IMR-90 (cell line): ENCODE results near the gene FBXW10B. TPM values are rescaled to one million over a fixed set of nuclear protein-coding genes. Genes with fewer than 3 reads are reported as not detected.

Experiments used
- ATAC-seq: fragments of 200-7000 bp; cut with Tn5 transposase; 2 replicates; pipeline ENCODE4 v1.9.1; 2020; ENCODE audit warnings: low read depth, mild to moderate bottlenecking, moderate library complexity
- BruUV-seq: library from RNA; stranded (reverse); fragments of 400-500 nt; replicated peaks from 2 replicates; lab custom pipeline; 2021; lab: Mats Ljungman, UMichigan
- CTCF ChIA-PET: fragments of 300-600 bp; formaldehyde crosslinking; extraction: SDS; loops from one replicate; lab custom pipeline; 2021; ENCODE audit warnings: antibody characterized with exemption; lab: Yijun Ruan, JAX
- POLR2A ChIA-PET: fragments of 300-600 bp; sonication (Branson Sonifier 250); formaldehyde crosslinking; loops from one replicate; lab custom pipeline; 2022; ENCODE audit warnings: antibody characterized with exemption; ENCODE audit not compliant: unreplicated experiment; lab: Charles Lee
- DNase-seq: peaks from one replicate; pipeline ENCODE4 v3.0.0; 2013
- H2AFZ ChIP-seq: replicated peaks from 2 replicates; pipeline ENCODE3; 2013; ENCODE audit warnings: low read length, mild to moderate bottlenecking; ENCODE audit not compliant: poor library complexity
- H2AK5ac ChIP-seq: 2 replicates; pipeline ENCODE4 v1.6.1; 2013; ENCODE audit warnings: low read depth, low read length, inconsistent platforms
- H2AK9ac ChIP-seq: replicated peaks from 2 replicates; pipeline ENCODE3; 2013; ENCODE audit warnings: mild to moderate bottlenecking, low read depth, low read length, moderate library complexity; ENCODE audit not compliant: poor library complexity
- H2BK120ac ChIP-seq: 2 replicates; pipeline ENCODE4 v1.6.1; 2013; ENCODE audit warnings: low read depth, low read length, inconsistent platforms
- H2BK15ac ChIP-seq: 3 replicates; pipeline ENCODE4 v1.6.1; 2013; ENCODE audit warnings: low read depth, low read length, inconsistent platforms
- H2BK20ac ChIP-seq: 2 replicates; pipeline ENCODE4 v1.6.1; 2013; ENCODE audit warnings: low read depth, mild to moderate bottlenecking, inconsistent platforms, low read length, moderate library complexity
- H2BK5ac ChIP-seq: 2 replicates; pipeline ENCODE4 v1.6.1; 2013; ENCODE audit warnings: mild to moderate bottlenecking, low read depth, low read length, inconsistent platforms; ENCODE audit not compliant: poor library complexity, severe bottlenecking
- H3K14ac ChIP-seq: replicated peaks from 2 replicates; pipeline ENCODE4 v1.6.1; 2013; ENCODE audit warnings: low read depth, low read length, inconsistent platforms
- H3K18ac ChIP-seq: 2 replicates; pipeline ENCODE4 v1.6.1; 2013; ENCODE audit warnings: low read depth, low read length, control low read depth
- H3K23ac ChIP-seq: 2 replicates; pipeline ENCODE4 v1.6.1; 2013; ENCODE audit warnings: low read depth, low read length, inconsistent platforms
- H3K27ac ChIP-seq: 2 replicates; pipeline ENCODE4 v1.5.1; 2013; ENCODE audit warnings: mild to moderate bottlenecking, control low read depth, low read length; ENCODE audit not compliant: insufficient read depth
- H3K27me3 ChIP-seq: 2 replicates; pipeline ENCODE4 v1.6.1; 2013; ENCODE audit warnings: low read length; ENCODE audit not compliant: control insufficient read depth, insufficient read depth
- H3K36me3 ChIP-seq: 2 replicates; pipeline ENCODE4 v1.6.1; 2013; ENCODE audit warnings: low read length, mixed read lengths; ENCODE audit not compliant: control insufficient read depth, insufficient read depth
- H3K4ac ChIP-seq: 2 replicates; pipeline ENCODE4 v1.6.1; 2013; ENCODE audit warnings: low read depth, low read length, inconsistent platforms
- H3K4me1 ChIP-seq: 2 replicates; pipeline ENCODE4 v1.6.1; 2013; ENCODE audit warnings: low read length, mixed read lengths; ENCODE audit not compliant: control insufficient read depth, insufficient read depth
- H3K4me2 ChIP-seq: 2 replicates; pipeline ENCODE4 v1.6.1; 2013; ENCODE audit warnings: low read depth, mild to moderate bottlenecking, control low read depth, low read length, moderate library complexity
- H3K4me3 ChIP-seq: 2 replicates; pipeline ENCODE4 v1.5.1; 2013; ENCODE audit warnings: low read depth, mild to moderate bottlenecking, control low read depth, low read length, moderate library complexity; ENCODE audit not compliant: insufficient read depth
- H3K56ac ChIP-seq: 2 replicates; pipeline ENCODE4 v1.6.1; 2013; ENCODE audit warnings: low read length, inconsistent platforms; ENCODE audit not compliant: insufficient read depth; ENCODE audit errors: extremely low read depth
- H3K79me1 ChIP-seq, 2 experiments: 2 replicates each; pipeline ENCODE4 v1.6.1; 2013; ENCODE audit warnings: low read length in 2 of 2, inconsistent platforms in 1 of 2, low read depth in 1 of 2
- H3K9ac ChIP-seq: 2 replicates; pipeline ENCODE4 v1.6.1; 2013; ENCODE audit warnings: low read depth, low read length, control low read depth
- H3K9me1 ChIP-seq: 2 replicates; pipeline ENCODE4 v1.6.1; 2013; ENCODE audit warnings: low read length, inconsistent platforms; ENCODE audit not compliant: insufficient read depth
- H3K9me3 ChIP-seq: 2 replicates; pipeline ENCODE4 v1.6.1; 2013; ENCODE audit warnings: low read length; ENCODE audit not compliant: control insufficient read depth, insufficient read depth
- H4K20me1 ChIP-seq: 2 replicates; pipeline ENCODE4 v1.6.1; 2013; ENCODE audit warnings: low read length, inconsistent platforms; ENCODE audit not compliant: insufficient read depth
- H4K5ac ChIP-seq: 2 replicates; pipeline ENCODE4 v1.6.1; 2013; ENCODE audit warnings: mild to moderate bottlenecking, low read depth, low read length, control low read depth
- H4K8ac ChIP-seq, 2 experiments: 2 replicates each; pipeline ENCODE4 v1.6.1; 2013; ENCODE audit warnings: low read depth in 2 of 2, low read length in 2 of 2, control low read depth in 1 of 2, inconsistent platforms in 1 of 2
- H4K91ac ChIP-seq: 2 replicates; pipeline ENCODE4 v1.6.1; 2013; ENCODE audit warnings: low read depth, low read length, inconsistent platforms; ENCODE audit not compliant: insufficient read depth
- MXI1 ChIP-seq: IDR thresholded peaks from 2 replicates; pipeline ENCODE4 v1.6.1; 2012; ENCODE audit warnings: low read depth, mild to moderate bottlenecking, low read length, moderate library complexity, borderline replicate concordance
- RAD21 ChIP-seq: IDR thresholded peaks from 2 replicates; pipeline ENCODE4 v1.6.1; 2012; ENCODE audit warnings: low read length, improper control_type of control experiment
- WGBS, 2 experiments: methylation state at CpG; one replicate each; pipeline versions ENCODE4 v1.1.5 to v1.1.7; 2013; ENCODE audit warnings: missing lambda C conversion rate in 2 of 2; ENCODE audit not compliant: insufficient read length in 1 of 2; ENCODE audit errors: extremely low coverage in 2 of 2; 5-methylcytosine and 5-hydroxymethylcytosine counted together
- dilution Hi-C: fragments of 300-500 bp; cut with HindIII; formaldehyde crosslinking; loops from one replicate; pipeline ENCODE4 v1.14.3; 2018; ENCODE audit warnings: low sequenced_read_pairs; ENCODE audit not compliant: unreplicated experiment
- in situ Hi-C: fragments of 300-500 bp; cut with MboI; formaldehyde crosslinking; loops from 3 replicates; pipeline ENCODE4 v1.14.3; 2019; ENCODE audit warnings: low sequenced_read_pairs, inconsistent platforms, mixed read lengths
- intact Hi-C: fragments of 100-400 bp; cut with micrococcal nuclease; formaldehyde crosslinking; loops from 2 replicates; pipeline ENCODE4 v1.10.0; 2022
- polyA plus RNA-seq, 3 experiments: library from polyadenylated mRNA; depleted of rRNA; stranded (reverse); fragments of >200 nt; gene quantifications; 2 replicates each; pipeline ENCODE4 v1.2.3, GENCODE V29; 2012; ENCODE audit warnings: low replicate concordance in 1 of 3
- total RNA-seq: library from RNA; depleted of rRNA; stranded (reverse); fragments of >200 nt; gene quantifications from 2 replicates; pipeline ENCODE4 v1.2.3, GENCODE V29; 2012

FBXW10B gene
- total and polyA plus RNA-seq, 2 of the 4 experiments (the other 2 are of a cell fraction) = under 0.01 to 0.43 TPM

DNA sequence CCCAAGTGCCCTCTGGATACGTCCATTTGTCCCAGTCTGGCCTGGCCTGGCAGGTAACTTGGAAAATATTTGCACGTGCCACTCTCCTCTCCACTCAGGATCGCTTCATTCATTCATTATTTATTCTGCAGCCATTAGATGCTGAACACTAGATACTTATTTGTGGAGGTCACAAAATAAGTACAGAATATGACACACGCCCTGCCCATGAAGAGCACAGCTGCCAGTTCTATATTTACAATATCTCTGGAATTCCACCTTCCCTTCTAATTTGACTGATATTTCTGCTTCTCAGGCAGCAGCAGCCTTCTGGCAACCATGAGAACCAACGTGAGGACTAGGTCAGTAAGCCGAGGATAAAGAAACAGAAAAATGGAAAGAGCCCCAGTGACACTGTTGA, 43.7 kb upstream of the FBXW10B start:
- Histone ChIP-seq H3K4ac (no peak overlapping the region), H3K36me3 (peaks cover 4% of the 10 kb centered on the region), H4K20me1 (no peaks in the 10 kb centered on the region), H3K14ac (no peak overlapping the region), H4K5ac (no peak overlapping the region), H3K9me1 (no peaks in the 10 kb centered on the region; the same call in 1 of the 2 replicates), H3K27me3 (no peaks in the 10 kb centered on the region), H2BK120ac (no peak overlapping the region), H2AFZ (no peak overlapping the region), H2BK15ac (no peak overlapping the region), H2BK5ac (no peak overlapping the region), H3K4me1 (peaks cover 3% of the 10 kb centered on the region; the same call in 1 of the 2 replicates), H3K4me2 (no peak overlapping the region), H3K23ac (no peak overlapping the region), H3K9ac (no peak overlapping the region), H3K27ac (no peak overlapping the region), H3K4me3 (no peak overlapping the region), H3K18ac (no peak overlapping the region), H2AK9ac (no peak overlapping the region), H2AK5ac (no peak overlapping the region), H4K8ac (no peak overlapping the region), H2BK20ac (no peak overlapping the region), H3K56ac (no peak overlapping the region), H4K91ac (no peak overlapping the region), H3K79me1 (no peaks in the 10 kb centered on the region), H3K9me3 (no peaks in the 10 kb centered on the region)
- CTCF ChIA-PET = interaction anchor here (0.6 kb wide), 1 partner anchor 11 kb away, joined by 3 read pairs; no protein-coding TSS in a partner anchor
- BruUV-seq = no TSS peak
- 89% methylated on average over 3 of the region's 6 CpGs; no CpG with 5 or more reads in 1 of the 2 experiments for WGBS, 2 experiments
- in situ Hi-C loops (loop anchor here (25.0 kb wide), 1 partner anchor 401 kb away; the partner anchor contains the start of gene PMP22), dilution Hi-C loops (no loop called here), intact Hi-C loops (no loop called here)
- DNase-seq (no peak), ATAC-seq (no peak)
- POLR2A ChIA-PET = no interaction called here
- TF ChIP-seq RAD21 = no peak
- TF ChIP-seq MXI1 = no peak
